ENCODE measurements around the gene MLEC.

Gene MLEC, protein sequence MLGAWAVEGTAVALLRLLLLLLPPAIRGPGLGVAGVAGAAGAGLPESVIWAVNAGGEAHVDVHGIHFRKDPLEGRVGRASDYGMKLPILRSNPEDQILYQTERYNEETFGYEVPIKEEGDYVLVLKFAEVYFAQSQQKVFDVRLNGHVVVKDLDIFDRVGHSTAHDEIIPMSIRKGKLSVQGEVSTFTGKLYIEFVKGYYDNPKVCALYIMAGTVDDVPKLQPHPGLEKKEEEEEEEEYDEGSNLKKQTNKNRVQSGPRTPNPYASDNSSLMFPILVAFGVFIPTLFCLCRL

DNA sequence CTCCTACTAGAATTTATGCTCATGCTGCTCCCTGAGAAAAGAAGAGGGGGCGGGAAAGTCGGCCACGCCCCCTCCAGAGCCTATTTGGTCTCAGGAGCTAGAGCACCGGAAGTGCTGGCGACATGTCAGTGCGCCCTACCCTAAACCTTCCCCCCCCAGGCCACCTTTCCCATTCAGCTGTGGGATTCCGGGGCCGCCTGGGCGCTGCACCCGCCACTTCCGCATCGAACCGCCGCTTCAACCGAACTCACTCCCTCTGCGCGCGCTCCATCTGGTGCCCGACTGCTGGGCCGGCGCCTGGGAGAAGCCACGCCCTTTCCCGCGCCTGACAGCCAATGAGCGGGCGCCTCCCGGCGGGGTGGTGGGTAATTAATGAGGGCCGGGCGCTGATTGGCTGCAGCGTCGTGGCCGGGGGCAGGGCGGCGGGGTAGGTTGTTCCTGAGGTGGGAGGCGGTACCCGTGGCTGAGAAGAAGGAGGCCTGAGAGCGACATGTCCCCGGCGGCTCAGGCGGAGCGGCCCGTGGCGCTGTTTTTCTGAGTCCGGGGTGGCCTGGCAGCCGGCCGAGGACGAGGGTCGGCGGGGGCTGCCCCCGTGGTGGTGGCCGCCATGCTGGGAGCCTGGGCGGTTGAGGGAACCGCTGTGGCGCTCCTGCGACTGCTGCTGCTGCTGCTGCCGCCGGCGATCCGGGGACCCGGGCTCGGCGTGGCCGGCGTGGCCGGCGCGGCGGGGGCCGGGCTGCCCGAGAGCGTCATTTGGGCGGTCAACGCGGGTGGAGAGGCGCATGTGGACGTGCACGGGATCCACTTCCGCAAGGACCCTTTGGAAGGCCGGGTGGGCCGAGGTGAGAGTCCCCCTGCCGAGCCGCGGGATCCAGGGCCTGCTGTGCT lies at the start of gene MLEC:
Gene MLEC (plus strand): TSS at position 460 of the 888 bp plus-strand sequence. CDS start 148 bp downstream, at position 608.
- no peak for TF ChIP-seq JUND (IDR thresholded peaks at IDR 0.05; ENCODE audit: low read depth)
- DNase-seq (ENCODE audit: low read depth in 1 of 2, low spot score in 1 of 2), result peak; percentile 99
- in situ Hi-C loops (cut with HindIII; ENCODE audit: low pct_unique_long_range_greater_than_20kb, low sequenced_read_pairs), result no loop called here

DNA sequence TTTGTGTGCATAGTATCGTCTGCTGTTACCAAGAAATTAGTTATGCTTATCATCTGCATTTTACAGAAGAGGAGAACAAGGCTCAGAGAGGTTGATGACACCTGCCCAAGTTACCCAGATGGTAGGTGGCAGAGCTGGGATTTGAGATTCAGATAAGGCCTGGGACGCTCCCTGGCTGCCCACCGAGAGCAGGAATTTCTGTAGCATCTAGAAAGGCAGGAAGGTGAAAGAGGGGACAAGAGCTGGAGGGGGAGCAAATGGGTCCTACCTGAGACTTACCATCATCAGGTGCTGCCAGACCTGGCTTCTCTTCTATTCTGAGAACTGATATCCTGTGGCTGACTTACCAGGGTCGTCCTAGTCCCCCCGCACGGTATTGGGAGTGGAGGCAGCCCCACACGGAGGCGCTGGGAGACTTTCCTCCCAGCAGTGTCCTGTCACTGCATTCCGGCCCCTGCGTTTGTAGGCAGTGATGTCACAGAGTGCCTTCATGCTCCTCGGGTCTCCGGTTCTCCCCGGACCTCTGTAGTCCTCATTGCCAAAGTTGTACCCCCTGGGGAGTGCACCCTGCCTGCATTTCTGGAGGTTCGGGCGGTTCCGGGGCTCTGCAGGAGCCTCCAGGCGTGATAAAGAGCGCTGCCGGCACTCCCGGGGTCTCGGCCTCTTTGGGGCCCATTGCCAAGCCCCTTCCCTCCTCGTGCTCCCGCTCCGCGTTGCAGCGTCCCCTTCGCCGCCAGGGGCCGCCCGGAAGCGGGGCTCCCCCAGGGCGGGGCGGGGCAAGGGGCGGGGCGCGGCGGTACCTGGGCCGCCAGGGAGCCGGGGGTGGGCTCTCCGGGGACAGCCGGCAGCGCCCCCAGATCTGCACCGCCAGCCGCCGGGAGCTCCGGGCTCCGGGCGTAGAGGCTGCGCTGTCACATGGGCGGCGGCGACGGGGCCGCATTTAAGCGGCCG lies 46.9 kb upstream of the MLEC start, which contains the start of gene CABP1:
Gene CABP1 (plus strand): TSS at position 856 of the 951 bp plus-strand sequence. CDS start 60 bp downstream, at position 916.
- TF ChIP-seq JUND (IDR thresholded peaks at IDR 0.05; ENCODE audit: low read depth), result no peak
- in situ Hi-C loops (cut with HindIII; ENCODE audit: low pct_unique_long_range_greater_than_20kb, low sequenced_read_pairs), result no loop called here
- peak in 1 of 2 experiments; percentile 34 for DNase-seq (ENCODE audit: low read depth in 1 of 2, low spot score in 1 of 2)

- in situ Hi-C loops (cut with HindIII; ENCODE audit: low pct_unique_long_range_greater_than_20kb, low sequenced_read_pairs), result no loop called here
- peak; percentile 77 to 85 for DNase-seq (ENCODE audit: low read depth in 1 of 2, low spot score in 1 of 2)
Observed at GRCh38 chr12:120640861-120641833, 45.8 kb upstream of the MLEC start.

GRCh38 chr12:120642121-120642520 lies 44.8 kb upstream of the MLEC start:
- no peak for DNase-seq (ENCODE audit: low read depth in 1 of 2, low spot score in 1 of 2)
- in situ Hi-C loops (cut with HindIII; ENCODE audit: low pct_unique_long_range_greater_than_20kb, low sequenced_read_pairs), result no loop called here
- no peak for TF ChIP-seq JUND (IDR thresholded peaks at IDR 0.05; ENCODE audit: low read depth)

More at GRCh38 chr12:120640861-120641833, 45.8 kb upstream of the MLEC start:
- TF ChIP-seq JUND (IDR thresholded peaks at IDR 0.05; ENCODE audit: low read depth), result no peak

DNA sequence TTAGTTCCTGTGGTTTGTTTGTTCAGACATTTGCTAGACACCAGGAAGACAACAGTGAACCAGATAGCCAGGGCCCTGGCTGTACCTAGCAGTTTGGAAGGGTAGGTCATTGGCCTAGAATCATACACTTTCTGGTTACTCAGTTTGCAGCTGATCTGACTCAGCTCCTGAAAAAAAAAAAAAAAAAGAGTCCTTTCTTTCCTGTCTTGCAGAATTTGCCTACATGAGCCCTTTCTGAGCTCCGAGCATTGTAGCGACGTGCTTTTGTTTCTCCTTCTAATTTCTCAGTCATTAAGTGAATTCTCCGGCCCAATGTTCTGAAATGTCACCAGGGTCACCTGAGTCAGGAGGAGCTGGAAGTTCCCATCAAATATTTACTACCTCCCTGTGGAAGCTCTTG lies 44.1 kb upstream of the MLEC start:
- no peak for DNase-seq (ENCODE audit: low read depth in 1 of 2, low spot score in 1 of 2)
- TF ChIP-seq JUND (IDR thresholded peaks at IDR 0.05; ENCODE audit: low read depth), result no peak
- in situ Hi-C loops (cut with HindIII; ENCODE audit: low pct_unique_long_range_greater_than_20kb, low sequenced_read_pairs), result no loop called here

DNA sequence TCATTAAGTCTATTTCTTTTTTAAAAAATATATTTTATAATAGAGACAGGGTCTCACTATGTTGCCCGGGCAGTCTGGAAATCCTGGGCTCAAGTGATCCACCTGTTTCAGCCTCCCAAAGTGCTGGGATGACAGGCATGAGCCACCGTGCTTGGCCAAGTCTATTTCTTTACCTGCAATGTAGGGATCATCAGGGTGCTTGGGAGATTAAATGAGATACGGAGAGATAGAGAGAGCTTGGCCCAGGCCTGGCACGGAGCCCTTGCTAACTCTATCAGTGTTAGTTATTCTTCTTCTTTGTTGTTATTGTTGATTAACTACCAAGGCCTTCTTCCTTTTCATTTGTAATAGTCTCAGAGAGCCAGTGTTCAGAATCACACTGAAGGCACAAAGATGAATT lies 43.4 kb upstream of the MLEC start:
- in situ Hi-C loops (cut with HindIII; ENCODE audit: low pct_unique_long_range_greater_than_20kb, low sequenced_read_pairs), result no loop called here
- DNase-seq (ENCODE audit: low read depth in 1 of 2, low spot score in 1 of 2), result no peak
- no peak for TF ChIP-seq JUND (IDR thresholded peaks at IDR 0.05; ENCODE audit: low read depth)

DNA sequence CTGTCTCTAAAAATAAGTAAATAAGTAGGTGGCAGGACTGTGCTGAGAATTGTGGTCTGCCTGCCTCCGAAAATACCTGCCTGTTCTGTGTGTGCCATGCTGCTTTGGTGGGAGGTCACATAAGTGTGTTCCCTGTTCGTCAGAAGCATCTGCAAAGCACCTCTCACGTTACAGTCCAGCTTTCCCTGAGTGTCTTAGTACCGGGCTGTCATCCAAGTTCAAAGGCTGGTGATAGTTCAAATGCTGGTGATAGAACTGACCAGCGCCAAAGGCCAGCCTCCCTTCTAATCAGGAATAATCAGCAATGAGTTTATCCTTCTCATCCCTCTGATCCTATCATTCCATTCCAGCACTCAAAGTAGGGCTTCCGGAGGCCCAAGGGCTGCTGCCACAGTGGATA lies 40.9 kb upstream of the MLEC start:
- in situ Hi-C loops (cut with HindIII; ENCODE audit: low pct_unique_long_range_greater_than_20kb, low sequenced_read_pairs), result no loop called here
- no peak for DNase-seq (ENCODE audit: low read depth in 1 of 2, low spot score in 1 of 2)
- TF ChIP-seq JUND (IDR thresholded peaks at IDR 0.05; ENCODE audit: low read depth), result no peak

DNA sequence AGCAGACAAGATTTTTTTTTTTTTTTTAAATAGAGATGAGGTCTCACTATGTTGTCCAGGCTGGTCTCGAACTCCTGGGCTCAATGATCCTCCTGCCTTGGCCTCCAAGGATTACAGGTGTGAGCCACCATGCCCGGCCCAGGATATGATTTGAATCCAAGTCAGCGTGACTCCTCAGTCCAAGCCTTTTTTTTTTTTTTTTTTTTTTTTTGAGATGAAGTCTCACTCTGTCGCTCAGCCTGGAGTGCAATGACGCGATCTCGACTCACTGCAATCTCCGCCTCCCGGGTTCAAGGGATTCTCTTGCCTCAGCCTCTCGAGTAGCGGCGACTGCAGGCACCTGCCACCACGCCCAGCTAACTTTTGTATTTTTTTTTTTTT lies 39.6 kb upstream of the MLEC start:
- TF ChIP-seq JUND (IDR thresholded peaks at IDR 0.05; ENCODE audit: low read depth), result no peak

GRCh38 chr12:120649442-120650232 lies 37.3 kb upstream of the MLEC start:
- in situ Hi-C loops (cut with HindIII; ENCODE audit: low pct_unique_long_range_greater_than_20kb, low sequenced_read_pairs), result no loop called here
- TF ChIP-seq JUND (IDR thresholded peaks at IDR 0.05; ENCODE audit: low read depth), result no peak
- DNase-seq (ENCODE audit: low read depth in 1 of 2, low spot score in 1 of 2), result no peak

More for the DNA sequence above, 39.6 kb upstream of the MLEC start:
- in situ Hi-C loops (cut with HindIII; ENCODE audit: low pct_unique_long_range_greater_than_20kb, low sequenced_read_pairs), result no loop called here
- DNase-seq (ENCODE audit: low read depth in 1 of 2, low spot score in 1 of 2), result no peak

DNA sequence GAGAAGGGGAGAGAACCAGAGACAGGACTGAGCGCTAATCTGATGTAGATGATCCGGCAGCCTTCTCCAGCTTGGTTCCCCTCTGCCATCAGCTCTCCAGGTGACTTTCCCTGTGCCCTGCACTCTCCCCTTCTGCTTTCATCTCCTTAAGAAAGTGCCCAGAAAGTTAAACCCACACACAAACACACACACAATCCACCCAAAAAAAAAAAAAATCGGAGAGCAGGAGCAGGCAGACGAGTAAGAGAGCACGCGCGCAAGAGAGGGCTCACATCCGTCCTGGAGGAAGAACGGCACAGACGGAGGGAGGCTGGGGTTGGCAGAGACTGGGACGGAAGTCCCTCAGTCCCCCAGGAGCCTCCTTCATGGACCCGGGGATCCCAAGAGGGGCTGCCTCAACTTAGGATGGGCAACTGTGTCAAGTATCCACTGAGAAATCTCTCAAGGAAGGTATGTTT lies 36.7 kb upstream of the MLEC start:
- DNase-seq (ENCODE audit: low read depth in 1 of 2, low spot score in 1 of 2), result no peak
- no peak for TF ChIP-seq JUND (IDR thresholded peaks at IDR 0.05; ENCODE audit: low read depth)
- in situ Hi-C loops (cut with HindIII; ENCODE audit: low pct_unique_long_range_greater_than_20kb, low sequenced_read_pairs), result no loop called here

All from T47D (cell line).